ENCODE results near the gene ANP32A. TPM values are rescaled to one million over a fixed set of nuclear protein-coding genes. Genes with fewer than 3 reads are reported as not detected.

Gene ANP32A
- total RNA-seq, 1 experiment from 2014 or later = 273 TPM

DNA sequence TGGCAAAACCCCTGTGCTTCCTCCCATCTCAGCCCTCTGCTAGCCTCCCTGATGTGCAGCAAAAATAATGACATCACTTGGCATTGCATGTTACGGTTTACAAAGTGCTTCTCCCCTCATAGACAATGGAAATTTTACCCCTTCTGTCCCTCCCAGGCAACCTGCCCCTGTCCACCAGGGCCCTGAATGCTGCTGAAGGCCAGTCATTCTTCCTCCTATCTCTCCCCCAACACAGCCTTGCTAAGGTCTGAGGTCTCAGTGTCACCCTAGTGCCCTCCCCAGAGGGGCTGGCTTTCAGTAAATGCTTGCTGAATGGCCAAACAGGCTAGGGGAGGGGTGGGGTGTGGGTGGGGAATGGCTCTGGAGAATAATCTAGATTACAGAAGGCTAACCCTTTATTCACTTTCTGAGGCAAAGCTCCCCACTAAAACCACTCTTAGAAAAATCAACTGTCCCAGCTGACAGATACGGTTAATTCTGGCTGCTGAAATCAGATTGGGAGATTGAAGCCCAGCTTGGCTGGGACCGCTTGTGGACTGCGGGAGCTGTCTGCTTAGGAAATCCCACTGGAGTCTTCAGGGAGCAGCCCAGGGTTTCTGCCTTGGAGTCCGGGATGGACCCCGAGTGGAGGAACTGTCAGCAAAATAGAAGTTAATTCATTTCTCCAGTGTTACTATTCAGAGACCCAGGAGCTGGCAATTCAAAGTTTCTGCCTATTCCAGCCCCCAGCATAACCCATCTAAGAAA lies 22.9 kb downstream of the ANP32A start:
- no peak for DNase-seq
- no peaks in the 10 kb centered on the region; the same call in 1 of the 2 replicates for H3K4me1 ChIP-seq
- H3K4me3 ChIP-seq = no peak overlapping the region
- no peak overlapping the region for H3K27ac ChIP-seq
- H3K9me3 ChIP-seq (replicated peaks) = no peaks in the 10 kb centered on the region
- no peaks in the 10 kb centered on the region for H3K27me3 ChIP-seq
- peaks cover 15% of the 10 kb centered on the region; the same call in 1 of the 2 replicates for H3K36me3 ChIP-seq

DNA sequence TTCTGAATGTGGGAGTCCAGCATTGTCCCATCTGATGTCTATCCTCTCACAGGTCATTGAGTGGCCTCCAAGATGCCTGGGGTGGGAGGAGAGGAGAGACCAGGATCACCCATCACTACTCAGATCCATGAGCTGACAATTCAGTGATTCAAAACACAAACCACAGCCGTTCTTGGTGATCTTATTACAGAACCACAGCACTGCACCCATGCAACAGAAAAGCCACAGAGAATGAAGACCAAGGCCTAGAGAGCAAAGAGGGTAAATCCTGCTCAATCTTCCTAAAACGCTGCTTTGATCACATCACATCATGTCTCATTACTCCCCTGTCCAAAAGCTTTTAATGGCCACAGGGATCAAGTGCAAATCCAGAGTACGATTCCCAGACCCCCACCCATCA lies 23.5 kb downstream of the ANP32A start:
- H3K27ac ChIP-seq = no peak overlapping the region
- no peaks in the 10 kb centered on the region for H3K9me3 ChIP-seq (replicated peaks)
- H3K4me3 ChIP-seq = no peak overlapping the region
- no peak for DNase-seq
- H3K27me3 ChIP-seq = no peaks in the 10 kb centered on the region
- H3K4me1 ChIP-seq = no peaks in the 10 kb centered on the region; the same call in 1 of the 2 replicates
- peaks cover 15% of the 10 kb centered on the region; the same call in 1 of the 2 replicates for H3K36me3 ChIP-seq

DNA sequence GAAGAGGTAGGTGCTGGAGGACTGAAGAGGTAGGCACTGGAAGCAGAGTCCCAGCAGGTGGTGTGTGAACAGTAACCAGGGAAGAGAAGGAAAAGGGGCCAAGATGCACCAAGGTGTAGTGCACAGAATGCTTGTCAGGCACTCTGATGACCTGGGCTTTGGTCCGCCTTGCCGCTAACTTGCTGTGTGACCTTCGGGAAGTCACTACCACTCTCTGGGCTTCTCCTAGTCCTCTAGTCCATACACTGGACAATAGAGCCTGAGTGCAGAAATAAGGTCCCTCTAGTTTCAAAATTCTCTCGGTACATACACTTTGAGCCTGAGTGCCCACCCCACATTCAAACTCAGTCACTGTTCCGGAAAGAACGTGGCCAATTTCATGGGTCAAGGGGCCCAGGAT lies 24.1 kb downstream of the ANP32A start:
- no peaks in the 10 kb centered on the region; the same call in 1 of the 2 replicates for H3K4me1 ChIP-seq
- no peaks in the 10 kb centered on the region for H3K9me3 ChIP-seq (replicated peaks)
- no peak overlapping the region for H3K27ac ChIP-seq
- peaks cover 15% of the 10 kb centered on the region; the same call in 1 of the 2 replicates for H3K36me3 ChIP-seq
- no peak overlapping the region for H3K4me3 ChIP-seq
- no peak for DNase-seq
- no peaks in the 10 kb centered on the region for H3K27me3 ChIP-seq

DNA sequence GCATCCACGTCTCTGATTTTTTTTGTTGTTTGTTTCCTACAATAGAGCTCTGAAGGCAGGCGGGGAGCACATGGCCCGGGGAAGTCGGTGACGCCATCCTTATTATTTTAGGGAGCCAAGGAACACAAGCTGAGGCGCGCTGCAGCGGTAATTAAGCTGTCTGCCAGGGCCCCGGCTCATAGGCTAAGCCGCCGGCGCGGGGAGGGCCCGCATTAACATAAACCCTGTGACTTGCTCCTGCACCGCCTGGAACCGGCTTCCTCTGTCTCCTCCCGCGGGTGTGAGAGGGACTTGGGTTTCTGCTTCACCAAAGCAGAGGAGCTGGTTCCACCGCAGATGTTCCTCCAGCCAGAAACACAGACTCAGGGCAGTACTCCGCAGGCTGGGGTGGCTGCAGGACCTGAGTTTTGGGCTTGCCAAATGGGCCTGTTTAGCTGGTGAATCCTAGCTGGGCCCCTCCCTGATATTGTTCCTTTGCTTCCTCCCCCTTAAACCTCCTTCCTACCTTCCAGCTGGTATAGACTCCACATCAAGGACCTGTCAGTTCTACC lies 25.3 kb downstream of the ANP32A start:
- DNase-seq = no peak
- Histone ChIP-seq H3K36me3 (peaks cover 15% of the 10 kb centered on the region; the same call in 1 of the 2 replicates), H3K27me3 (no peaks in the 10 kb centered on the region), H3K9me3 (replicated peaks) (no peaks in the 10 kb centered on the region), H3K27ac (no peak overlapping the region), H3K4me1 (no peaks in the 10 kb centered on the region; the same call in 1 of the 2 replicates), H3K4me3 (no peak overlapping the region)

DNA sequence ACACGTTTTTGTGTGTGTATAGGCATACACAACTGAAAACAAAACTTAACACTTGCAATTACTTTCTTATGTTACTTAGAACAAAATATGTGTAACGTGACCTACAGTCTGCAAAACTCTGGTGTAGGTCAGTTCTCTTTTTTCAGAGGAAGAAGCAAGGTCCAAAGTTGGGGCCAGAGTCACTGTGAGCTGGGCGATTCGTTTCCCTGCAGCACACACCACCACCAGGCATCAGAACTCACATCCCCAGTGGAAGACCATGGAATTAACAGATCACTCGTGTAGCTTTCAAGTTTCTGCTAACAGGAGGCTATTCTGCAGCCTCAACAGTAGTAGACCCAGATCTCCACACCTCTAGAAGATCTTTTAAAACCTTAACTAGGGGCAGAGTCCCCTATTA lies 25.8 kb downstream of the ANP32A start:
- H3K4me1 ChIP-seq = no peaks in the 10 kb centered on the region; the same call in 1 of the 2 replicates
- H3K27ac ChIP-seq = no peak overlapping the region
- no peaks in the 10 kb centered on the region for H3K27me3 ChIP-seq
- DNase-seq = no peak
- H3K9me3 ChIP-seq (replicated peaks) = no peaks in the 10 kb centered on the region
- peaks cover 17% of the 10 kb centered on the region; the same call in 1 of the 2 replicates for H3K36me3 ChIP-seq
- no peak overlapping the region for H3K4me3 ChIP-seq

DNA sequence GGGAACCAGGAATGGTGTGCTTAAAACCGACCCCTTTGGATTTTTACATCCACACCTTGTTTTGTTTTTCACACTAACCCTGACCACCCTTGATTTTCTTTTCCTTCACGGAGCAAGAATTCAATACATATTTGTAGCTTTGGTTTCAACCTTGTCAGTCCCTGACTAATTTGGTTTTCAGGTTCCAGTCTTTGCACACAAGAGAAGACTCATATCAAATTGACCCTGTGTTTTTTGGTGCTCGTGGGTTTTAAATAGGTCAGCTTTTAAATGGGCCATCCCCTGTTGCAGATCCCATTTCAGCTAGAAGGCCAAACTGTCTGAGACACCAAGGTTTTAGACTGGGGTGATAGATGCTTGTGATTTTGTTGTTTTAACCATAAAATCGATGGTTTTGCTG lies 26.4 kb downstream of the ANP32A start:
- Histone ChIP-seq H3K9me3 (replicated peaks) (no peaks in the 10 kb centered on the region), H3K4me1 (no peaks in the 10 kb centered on the region; the same call in 1 of the 2 replicates), H3K36me3 (peaks cover 16% of the 10 kb centered on the region; the same call in 1 of the 2 replicates), H3K27ac (no peak overlapping the region), H3K4me3 (no peak overlapping the region), H3K27me3 (no peaks in the 10 kb centered on the region)
- DNase-seq = no peak

DNA sequence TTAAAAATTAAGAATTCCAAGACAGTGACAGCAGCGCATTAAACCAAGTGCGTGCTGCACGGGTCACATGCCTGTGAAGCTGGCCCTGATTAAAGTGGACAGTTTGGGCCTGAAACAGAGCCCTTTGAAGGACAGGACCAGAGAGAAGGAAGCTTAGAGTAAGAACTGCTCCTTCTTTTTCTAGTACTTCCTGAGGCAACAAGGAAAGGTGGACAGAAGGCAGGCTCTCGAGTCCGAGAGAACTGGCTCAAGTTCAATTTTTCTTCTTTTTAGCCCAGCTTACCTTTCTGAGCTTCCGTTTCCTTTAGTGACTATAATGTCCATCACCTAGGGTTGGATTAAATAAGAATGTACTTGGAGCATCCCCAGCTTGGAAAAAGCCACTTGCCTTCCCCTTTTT lies 26.9 kb downstream of the ANP32A start:
- Histone ChIP-seq H3K4me1 (no peaks in the 10 kb centered on the region; the same call in 1 of the 2 replicates), H3K36me3 (peaks cover 11% of the 10 kb centered on the region; the same call in 1 of the 2 replicates), H3K27ac (no peak overlapping the region), H3K9me3 (replicated peaks) (no peaks in the 10 kb centered on the region), H3K4me3 (no peak overlapping the region), H3K27me3 (no peaks in the 10 kb centered on the region)
- DNase-seq = no peak

DNA sequence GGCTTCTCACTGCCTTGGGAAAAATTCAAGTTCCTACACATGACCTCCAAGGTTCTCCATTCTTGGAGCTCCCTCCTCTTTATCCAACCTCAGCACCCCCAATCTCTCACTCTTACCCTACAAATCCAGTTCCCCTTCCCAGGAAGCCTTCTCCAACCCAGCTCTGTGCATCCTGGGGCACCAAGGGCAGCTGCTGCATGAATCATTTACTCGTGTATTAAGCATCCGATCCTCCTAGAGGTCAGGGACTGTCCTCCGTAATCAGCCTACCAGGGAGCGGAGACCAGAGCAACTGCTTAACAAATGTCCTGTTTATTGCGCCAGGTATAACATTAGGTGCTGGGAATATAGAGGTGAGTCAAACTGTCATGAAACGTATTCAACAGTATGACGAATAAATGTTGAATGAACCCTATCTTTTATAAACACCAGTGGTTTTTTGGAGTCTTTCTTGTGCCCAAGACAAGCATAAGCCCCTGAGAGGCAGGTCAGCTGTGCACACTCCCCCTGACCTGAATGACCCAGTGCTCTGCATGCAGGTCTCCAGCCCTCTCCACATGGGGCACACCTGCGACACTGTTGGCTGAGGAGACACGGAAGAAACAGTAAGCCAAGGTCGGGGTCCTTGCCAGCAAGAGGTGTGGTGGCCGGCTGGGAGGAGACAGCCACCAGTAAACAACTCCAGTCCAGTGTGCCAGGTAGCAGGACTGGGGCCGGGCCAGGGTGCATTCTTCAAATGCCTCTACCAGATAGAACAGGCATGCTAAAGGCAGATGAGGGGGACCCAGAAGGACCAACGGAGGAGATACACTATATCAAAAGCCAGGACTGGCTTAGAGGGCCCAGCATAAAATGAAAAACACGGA lies 27.6 kb downstream of the ANP32A start:
- H3K4me1 ChIP-seq = no peaks in the 10 kb centered on the region; the same call in 1 of the 2 replicates
- no peak overlapping the region for H3K27ac ChIP-seq
- H3K36me3 ChIP-seq = peaks cover 7% of the 10 kb centered on the region; the same call in 1 of the 2 replicates
- no peaks in the 10 kb centered on the region for H3K27me3 ChIP-seq
- DNase-seq = no peak
- no peaks in the 10 kb centered on the region for H3K9me3 ChIP-seq (replicated peaks)
- no peak overlapping the region for H3K4me3 ChIP-seq

DNA sequence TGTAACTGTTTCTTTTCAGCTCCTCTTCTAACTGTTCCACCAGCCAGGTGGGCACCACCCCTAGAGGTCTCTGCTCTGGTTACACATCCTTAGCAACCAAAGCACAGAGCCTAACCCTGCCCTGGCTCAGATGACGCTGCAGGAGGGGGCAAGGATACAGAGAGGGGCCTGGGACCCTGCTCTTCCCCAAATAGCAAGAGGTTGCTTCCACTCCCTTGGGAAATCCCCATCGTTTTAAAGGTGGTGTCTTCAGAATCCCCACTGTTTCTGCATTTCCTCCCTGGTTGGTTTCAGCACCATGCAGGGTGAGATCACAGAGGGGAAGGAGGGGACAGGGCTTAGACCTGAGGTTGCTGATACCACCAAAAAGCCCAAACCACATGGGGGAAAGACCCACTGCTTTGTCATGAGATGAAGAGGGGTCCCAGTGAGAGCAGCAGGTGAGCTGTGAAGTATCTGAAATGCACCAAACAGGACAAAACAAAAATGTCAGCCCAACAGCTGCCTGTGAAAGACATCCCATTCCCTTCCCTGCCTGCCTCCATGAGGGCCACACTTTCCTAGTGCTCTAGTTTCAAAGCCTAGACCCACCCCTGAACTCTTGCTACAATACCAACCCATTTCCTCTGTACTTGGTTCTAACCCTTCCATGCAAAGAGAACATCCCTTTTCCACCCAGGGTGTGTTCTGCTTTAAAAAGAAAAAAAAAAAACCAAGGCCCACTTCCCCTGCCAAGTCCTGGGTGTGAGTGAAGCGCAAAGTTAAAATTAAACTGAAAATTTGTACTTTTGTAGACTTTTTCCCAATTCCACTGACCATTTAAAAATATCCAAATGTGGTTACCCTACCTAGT lies 29.0 kb downstream of the ANP32A start:
- Histone ChIP-seq H3K9me3 (replicated peaks) (no peaks in the 10 kb centered on the region), H3K27ac (no peak overlapping the region), H3K36me3 (peaks cover 14% of the 10 kb centered on the region), H3K27me3 (no peaks in the 10 kb centered on the region), H3K4me1 (no peaks in the 10 kb centered on the region), H3K4me3 (no peak overlapping the region)
- no peak for DNase-seq

DNA sequence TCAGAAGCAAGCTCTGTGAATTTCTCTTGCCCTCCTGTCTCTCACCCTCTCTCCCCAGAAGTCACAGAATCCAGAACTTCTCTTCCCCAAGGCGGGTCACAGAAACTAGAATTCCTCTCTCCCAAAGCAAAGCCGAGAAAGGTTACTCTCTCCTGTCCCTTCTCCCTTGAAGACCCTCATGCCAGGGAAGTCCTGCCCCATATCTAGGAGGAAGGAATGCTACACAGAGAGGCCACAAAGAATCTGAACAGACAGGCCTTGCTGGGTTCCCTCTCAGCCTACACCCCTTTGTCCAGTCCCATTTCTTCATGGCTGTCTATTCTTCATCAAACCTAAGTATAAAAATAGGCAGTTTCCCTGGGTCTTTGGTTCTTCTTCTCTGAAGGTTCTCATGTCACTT lies 29.8 kb downstream of the ANP32A start:
- H3K4me3 ChIP-seq = no peak overlapping the region
- H3K27me3 ChIP-seq = no peaks in the 10 kb centered on the region
- H3K4me1 ChIP-seq = no peaks in the 10 kb centered on the region
- H3K9me3 ChIP-seq (replicated peaks) = no peaks in the 10 kb centered on the region
- no peak overlapping the region for H3K27ac ChIP-seq
- DNase-seq = no peak
- peaks cover 15% of the 10 kb centered on the region for H3K36me3 ChIP-seq

DNA sequence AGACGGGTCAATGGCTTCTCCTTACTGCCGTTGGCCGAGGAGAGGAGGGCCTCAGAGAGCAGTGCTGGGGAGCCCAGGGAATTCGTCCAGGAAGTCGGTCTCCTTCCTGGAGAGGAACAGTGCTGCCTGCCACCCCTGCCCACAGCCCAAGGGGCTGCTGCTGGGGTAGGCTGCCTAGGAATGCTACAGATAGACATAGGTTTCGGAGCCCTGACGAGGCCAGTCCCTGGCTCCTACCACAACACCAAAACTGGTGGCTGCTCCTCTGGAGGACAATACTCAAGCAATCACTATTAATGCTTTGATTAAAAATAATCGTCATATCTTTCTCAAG lies 30.5 kb downstream of the ANP32A start:
- no peaks in the 10 kb centered on the region for H3K27me3 ChIP-seq
- no peaks in the 10 kb centered on the region for H3K4me1 ChIP-seq
- DNase-seq = no peak
- peaks cover 22% of the 10 kb centered on the region for H3K36me3 ChIP-seq
- H3K27ac ChIP-seq = no peak overlapping the region
- no peaks in the 10 kb centered on the region for H3K9me3 ChIP-seq (replicated peaks)
- H3K4me3 ChIP-seq = no peak overlapping the region

DNA sequence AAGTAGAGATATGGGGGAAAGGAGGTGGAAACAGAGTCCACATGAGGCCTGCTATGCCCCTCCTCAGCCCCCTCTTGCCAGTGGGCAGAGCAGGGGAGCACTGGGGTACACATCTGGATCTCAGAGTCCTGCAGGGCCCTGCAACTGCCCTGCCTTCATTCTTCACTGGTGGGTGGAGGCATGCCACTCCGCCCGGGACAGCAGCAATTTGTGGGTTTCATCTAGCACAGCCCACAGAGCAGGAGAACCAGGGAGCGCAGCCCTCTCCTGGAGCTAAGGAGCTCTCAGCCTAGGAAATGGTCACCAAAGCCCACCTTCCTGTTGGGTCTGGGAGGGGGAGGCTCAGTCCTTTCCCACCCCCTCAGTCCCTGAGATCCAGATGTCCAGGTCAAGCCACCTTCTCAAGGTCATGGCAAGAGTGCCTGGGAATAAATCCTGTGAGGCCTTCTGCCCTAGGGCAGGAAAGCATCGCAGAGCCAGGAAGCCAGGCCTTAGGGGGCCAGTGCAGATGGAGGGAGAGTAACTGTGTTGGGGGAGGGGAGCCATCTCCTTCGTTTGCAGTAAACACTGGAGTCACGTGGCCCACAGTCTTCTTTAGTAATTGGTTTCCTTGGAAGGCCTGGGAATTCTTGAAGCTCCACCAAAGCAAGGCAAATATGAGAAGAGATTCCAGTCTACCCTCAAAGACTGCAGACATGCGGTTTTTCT lies 31.0 kb downstream of the ANP32A start:
- no peak overlapping the region for H3K27ac ChIP-seq

DNA sequence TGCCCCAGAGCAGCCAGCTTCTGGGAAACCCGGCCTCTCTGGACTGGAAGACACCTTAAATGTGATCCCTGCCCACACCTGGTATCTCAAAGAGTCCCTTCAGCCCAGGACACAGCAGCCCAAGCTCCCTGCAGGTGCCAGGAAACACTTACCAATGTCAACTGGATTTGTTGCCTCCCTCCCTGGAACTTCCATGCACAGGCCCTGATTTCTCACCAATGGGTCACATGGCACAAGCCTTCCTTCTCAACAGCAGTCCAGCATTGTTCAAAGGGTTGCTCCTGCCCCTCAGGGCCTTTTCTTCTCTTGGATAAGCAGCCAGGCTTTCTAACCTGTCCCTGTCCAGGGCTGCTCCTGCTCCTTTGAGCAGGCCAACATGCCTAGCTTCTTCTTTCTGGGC lies 31.6 kb downstream of the ANP32A start:
- Histone ChIP-seq H3K36me3 (peaks cover 33% of the 10 kb centered on the region), H3K27ac (no peak overlapping the region), H3K9me3 (replicated peaks) (no peaks in the 10 kb centered on the region), H3K4me1 (no peaks in the 10 kb centered on the region), H3K27me3 (no peaks in the 10 kb centered on the region), H3K4me3 (no peak overlapping the region)
- no peak for DNase-seq

More for the DNA sequence above, 31.0 kb downstream of the ANP32A start:
- Histone ChIP-seq H3K9me3 (replicated peaks) (no peaks in the 10 kb centered on the region), H3K27me3 (no peaks in the 10 kb centered on the region), H3K4me1 (no peaks in the 10 kb centered on the region), H3K4me3 (no peak overlapping the region), H3K36me3 (peaks cover 27% of the 10 kb centered on the region)
- no peak for DNase-seq

DNA sequence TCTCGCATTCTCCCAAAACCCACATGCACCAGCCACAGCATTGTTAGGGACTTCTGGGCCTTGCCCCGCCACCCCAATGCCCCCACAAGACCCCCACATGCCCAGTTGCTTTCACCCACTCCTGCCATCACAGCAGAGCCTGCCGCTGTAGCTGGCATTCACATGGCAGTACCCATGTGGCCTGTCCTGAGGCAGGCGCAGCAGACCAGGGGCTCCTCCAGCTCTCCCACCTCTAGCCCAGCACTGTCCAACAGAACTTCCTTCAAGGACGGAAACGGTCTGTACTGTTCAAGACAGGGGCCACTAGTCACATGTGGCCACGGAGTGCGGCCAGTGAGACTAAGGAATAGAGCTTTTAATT lies 32.5 kb downstream of the ANP32A start:
- Histone ChIP-seq H3K9me3 (replicated peaks) (no peaks in the 10 kb centered on the region), H3K36me3 (peaks cover 42% of the 10 kb centered on the region), H3K4me3 (no peak overlapping the region), H3K4me1 (no peaks in the 10 kb centered on the region), H3K27ac (no peak overlapping the region), H3K27me3 (no peaks in the 10 kb centered on the region)
- DNase-seq = no peak
